ENCODE measurements around the gene DGAT2L6. TPM values are rescaled to one million over a fixed set of nuclear protein-coding genes. Genes with fewer than 3 reads are reported as not detected.
"Not testable (repeated sequence)": the region's sequence is repeated elsewhere in the genome, so short reads cannot be mapped to it uniquely, and the experiment has no call there.

The DGAT2L6 gene
- total RNA-seq, 1 donor, result not detected

GRCh38 chrX:70196961-70197720 is 19.9 kb downstream of the DGAT2L6 start:
- peak; percentile 26 to 59 (median 33) for DNase-seq (ENCODE audit: low read depth in 2 of 3, low spot score in 2 of 3)

- DNase-seq (ENCODE audit: low read depth in 2 of 3, low spot score in 2 of 3), result no peak
Measured at GRCh38 chrX:70201732-70202131, 24.4 kb downstream of the DGAT2L6 start.

- DNase-seq (ENCODE audit: low read depth in 2 of 3, low spot score in 2 of 3), result no peak
Measured at GRCh38 chrX:70208479-70208878, 31.2 kb downstream of the DGAT2L6 start.

GRCh38 chrX:70209570-70209969 is 32.3 kb downstream of the DGAT2L6 start:
- not testable (repeated sequence) for DNase-seq (ENCODE audit: low read depth in 2 of 3, low spot score in 2 of 3)

- no peak for DNase-seq (ENCODE audit: low read depth in 2 of 3, low spot score in 2 of 3)
Measured at GRCh38 chrX:70219938-70220764, 42.9 kb downstream of the DGAT2L6 start.

GRCh38 chrX:70226048-70226447 is 48.8 kb downstream of the DGAT2L6 start:
- DNase-seq (ENCODE audit: low read depth in 2 of 3, low spot score in 2 of 3), result no peak

GRCh38 chrX:70226687-70227086 is 49.4 kb downstream of the DGAT2L6 start:
- no peak for DNase-seq (ENCODE audit: low read depth in 2 of 3, low spot score in 2 of 3)

GRCh38 chrX:70231666-70232065 is 54.4 kb downstream of the DGAT2L6 start:
- no peak for DNase-seq (ENCODE audit: low read depth in 2 of 3, low spot score in 2 of 3)

GRCh38 chrX:70234355-70234754 is 57.1 kb downstream of the DGAT2L6 start, which contains the start of gene AWAT1:
AWAT1 (plus strand) TSS chrX:70234655; CDS start chrX:70234696, 41 bp downstream.
- DNase-seq (ENCODE audit: low read depth in 2 of 3, low spot score in 2 of 3), result no peak

GRCh38 chrX:70240751-70241150 is 63.5 kb downstream of the DGAT2L6 start:
- DNase-seq (ENCODE audit: low read depth in 2 of 3, low spot score in 2 of 3), result no peak

GRCh38 chrX:70241501-70241900 is 64.2 kb downstream of the DGAT2L6 start:
- no peak for DNase-seq (ENCODE audit: low read depth in 2 of 3, low spot score in 2 of 3)

- DNase-seq (ENCODE audit: low read depth in 2 of 3, low spot score in 2 of 3), result not testable (repeated sequence)
Measured at GRCh38 chrX:70243601-70244000, 66.3 kb downstream of the DGAT2L6 start.

GRCh38 chrX:70244881-70245280 is 67.6 kb downstream of the DGAT2L6 start:
- DNase-seq (ENCODE audit: low read depth in 2 of 3, low spot score in 2 of 3), result no peak

- DNase-seq (ENCODE audit: low read depth in 2 of 3, low spot score in 2 of 3), result no peak
Measured at GRCh38 chrX:70247252-70247651, 70.0 kb downstream of the DGAT2L6 start.

- DNase-seq (ENCODE audit: low read depth in 2 of 3, low spot score in 2 of 3), result no peak
Measured at GRCh38 chrX:70252491-70252890, 75.2 kb downstream of the DGAT2L6 start.

- DNase-seq (ENCODE audit: low read depth in 2 of 3, low spot score in 2 of 3), result no peak
Measured at GRCh38 chrX:70253377-70254062, 76.2 kb downstream of the DGAT2L6 start.

GRCh38 chrX:70254063-70254400 is 76.7 kb downstream of the DGAT2L6 start:
- no peak for DNase-seq (ENCODE audit: low read depth in 2 of 3, low spot score in 2 of 3)

- DNase-seq (ENCODE audit: low read depth in 2 of 3, low spot score in 2 of 3), result no peak
Measured at GRCh38 chrX:70254909-70255308, 77.6 kb downstream of the DGAT2L6 start.

Data from hematopoietic multipotent progenitor cell (in vitro differentiated cells).